Measurements from ENCODE around the gene SMIM23. TPM values are rescaled to one million over a fixed set of nuclear protein-coding genes. Genes with fewer than 3 reads are reported as not detected.

Gene SMIM23
- total RNA-seq, 4 donors from 2014 or later: not detected

DNA sequence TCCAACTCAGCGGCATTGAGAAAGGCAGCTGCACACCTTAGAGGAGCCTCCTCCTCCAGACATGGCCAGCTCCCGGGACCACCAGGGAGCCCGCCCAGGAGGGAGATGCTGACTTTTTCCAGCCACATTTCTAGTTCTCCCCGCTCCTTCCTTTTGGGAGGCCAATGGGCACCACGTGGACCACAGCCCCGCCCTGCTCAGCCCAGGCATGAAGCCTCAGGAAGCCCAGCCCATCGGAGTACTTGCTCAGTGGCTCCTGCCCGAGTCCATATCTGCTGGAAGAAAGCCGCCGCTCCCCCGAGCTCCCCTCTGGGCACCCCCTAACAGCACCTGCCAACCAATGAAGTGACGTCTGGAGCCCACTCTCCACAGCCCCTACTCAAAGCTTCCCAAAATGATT lies 52.4 kb downstream of the SMIM23 start:
- no peak for TF ChIP-seq CTCF (IDR thresholded peaks at IDR 0.05)
- ATAC-seq (ENCODE audit: low FRiP score) (no peak), DNase-seq (ENCODE audit: low spot score) (no peak)

DNA sequence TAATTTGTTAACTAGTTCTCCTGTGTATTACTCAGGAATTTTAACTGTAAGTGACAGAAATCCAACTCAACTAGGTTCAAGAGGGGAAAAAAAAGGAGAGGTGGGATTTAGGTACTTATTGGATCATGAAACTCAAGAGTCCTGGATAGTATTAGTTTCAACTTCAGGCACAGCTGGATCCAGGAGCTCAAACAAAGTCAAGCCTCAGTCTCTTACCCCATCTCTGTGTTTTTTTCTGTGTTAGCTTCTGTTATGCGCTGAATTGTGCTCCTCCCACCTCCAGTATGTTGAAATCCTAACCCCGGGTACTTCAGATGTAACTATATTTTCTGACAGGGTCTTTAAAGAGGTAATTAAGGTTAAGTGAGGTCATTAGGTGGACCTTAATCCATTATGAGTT lies 53.5 kb downstream of the SMIM23 start:
- ATAC-seq (ENCODE audit: low FRiP score): no peak
- DNase-seq (ENCODE audit: low spot score): no peak
- TF ChIP-seq CTCF (IDR thresholded peaks at IDR 0.05): no peak

- ATAC-seq (ENCODE audit: low FRiP score): no peak
- TF ChIP-seq CTCF (IDR thresholded peaks at IDR 0.05): no peak
- no peak for DNase-seq (ENCODE audit: low spot score)
Measured at GRCh38 chr5:171840066-171840465, 54.4 kb downstream of the SMIM23 start.

Other genes starting within 250 kb of the SMIM23 start
- 10 to 100 TPM; 44.6 to 60.9 (median 55.7) TPM for gene FBXW11, start 220.8 kb downstream of the SMIM23 start, total RNA-seq

All from omental fat pad (tissue), 4 donors.